MM.1S (cell line): ENCODE data around the gene BTBD3.

ENCODE experiments used
- DNase-seq: peaks from one replicate; pipeline ENCODE4 v3.0.0-alpha.2; 2015
- H2AFZ ChIP-seq: fragments of 300-600 bp; sonication (generic); 2 replicates; pipeline ENCODE4 v1.6.0; 2016; ENCODE audit warnings: antibody characterized with exemption, low read length
- H3F3A ChIP-seq: fragments of 300-600 bp; sonication (generic); 2 replicates; pipeline ENCODE4 v1.6.1; 2016; ENCODE audit warnings: mild to moderate bottlenecking, antibody characterized with exemption, low read length, moderate library complexity, mixed read lengths; ENCODE audit not compliant: insufficient read depth
- H3K27ac ChIP-seq: fragments of 300-600 bp; sonication (generic); 2 replicates; pipeline ENCODE4 v1.5.1; 2016; ENCODE audit warnings: mild to moderate bottlenecking, low read length
- H3K27me3 ChIP-seq: fragments of 300-600 bp; sonication (generic); replicated peaks from 2 replicates; pipeline ENCODE4 v1.6.0; 2016; ENCODE audit warnings: low read length; ENCODE audit not compliant: insufficient read depth
- H3K36me3 ChIP-seq: fragments of 300-600 bp; sonication (generic); replicated peaks from 2 replicates; pipeline ENCODE4 v1.6.1; 2016; ENCODE audit warnings: mild to moderate bottlenecking, low read length, mixed read lengths; ENCODE audit not compliant: insufficient read depth
- H3K4me1 ChIP-seq: fragments of 300-600 bp; sonication (generic); 2 replicates; pipeline ENCODE4 v1.6.1; 2016; ENCODE audit warnings: low read length, mixed read lengths
- H3K4me2 ChIP-seq: fragments of 300-600 bp; sonication (generic); 2 replicates; pipeline ENCODE4 v1.6.0; 2016; ENCODE audit warnings: low read depth, low read length
- H3K4me3 ChIP-seq: fragments of 300-600 bp; sonication (generic); 2 replicates; pipeline ENCODE4 v1.5.1; 2016; ENCODE audit warnings: low read length, mixed read lengths
- H3K79me2 ChIP-seq: fragments of 300-600 bp; sonication (generic); 2 replicates; pipeline ENCODE4 v1.6.1; 2016; ENCODE audit warnings: mixed run types, low read length, mixed read lengths
- H3K9ac ChIP-seq: fragments of 300-600 bp; sonication (generic); 2 replicates; pipeline ENCODE4 v1.6.1; 2016; ENCODE audit warnings: low read length, mixed read lengths
- H3K9me2 ChIP-seq: fragments of 300-600 bp; sonication (generic); replicated peaks from 2 replicates; pipeline ENCODE4 v1.6.1; 2016; ENCODE audit warnings: mild to moderate bottlenecking, low read length, mixed read lengths; ENCODE audit not compliant: insufficient read depth
- H3K9me3 ChIP-seq: fragments of 300-600 bp; sonication (generic); replicated peaks from 2 replicates; pipeline ENCODE4 v1.6.1; 2016; ENCODE audit warnings: mild to moderate bottlenecking, low read length, mixed read lengths; ENCODE audit not compliant: insufficient read depth
- H4K20me1 ChIP-seq: fragments of 300-600 bp; sonication (generic); 2 replicates; pipeline ENCODE4 v1.6.1; 2016; ENCODE audit warnings: mild to moderate bottlenecking, low read length, moderate library complexity, mixed read lengths; ENCODE audit not compliant: insufficient read depth
- CTCF ChIP-seq: fragments of 300-600 bp; sonication (generic); IDR thresholded peaks from 2 replicates; pipeline ENCODE4 v1.5.1; 2016; ENCODE audit warnings: antibody characterized with exemption, low read length, mixed read lengths
- EZH2 ChIP-seq: fragments of 300-600 bp; sonication (generic); optimal IDR thresholded peaks from 2 replicates; pipeline ENCODE3; 2017; ENCODE audit warnings: low read depth, mild to moderate bottlenecking, antibody characterized with exemption, low read length, mixed read lengths
- EZH2phosphoT487 ChIP-seq: fragments of 300-600 bp; sonication (generic); IDR thresholded peaks from 2 replicates; pipeline ENCODE4 v1.6.1; 2018; ENCODE audit warnings: antibody characterized with exemption, low read length

The BTBD3 gene

GRCh38 chr20:11922561-11922960 is 4.9 kb downstream of the BTBD3 start:
- Histone ChIP-seq H3K27me3 (no peaks in the 10 kb centered on the region), H3K9ac (no peak overlapping the region), H3K9me3 (no peaks in the 10 kb centered on the region), H4K20me1 (no peaks in the 10 kb centered on the region), H2AFZ (no peak overlapping the region), H3K4me2 (no peak overlapping the region), H3K9me2 (no peaks in the 10 kb centered on the region), H3K4me1 (no peaks in the 10 kb centered on the region), H3K36me3 (peaks cover 10% of the 10 kb centered on the region; the same call in 1 of the 2 replicates), H3K4me3 (no peak overlapping the region), H3K79me2 (peaks cover 59% of the 10 kb centered on the region), H3F3A (0 out of 2 replicates have a peak, but pooled peaks cover 6% of the 10 kb centered on the region), H3K27ac (no peak overlapping the region)
- TF ChIP-seq EZH2phosphoT487 (no peak), EZH2 (no peak), CTCF (no peak)
- no peak for DNase-seq

GRCh38 chr20:11924923-11925322 is 7.2 kb downstream of the BTBD3 start:
- H4K20me1 ChIP-seq, result no peaks in the 10 kb centered on the region
- H3K4me1 ChIP-seq, result no peaks in the 10 kb centered on the region
- no peak overlapping the region for H2AFZ ChIP-seq
- H3K27ac ChIP-seq, result no peak overlapping the region
- no peak overlapping the region for H3K4me2 ChIP-seq
- DNase-seq, result no peak
- no peak overlapping the region for H3K9ac ChIP-seq
- H3K4me3 ChIP-seq, result no peak overlapping the region
- no peaks in the 10 kb centered on the region for H3K9me2 ChIP-seq
- no peak for TF ChIP-seq EZH2phosphoT487
- no peak for TF ChIP-seq CTCF
- no peak for TF ChIP-seq EZH2
- peaks cover 39% of the 10 kb centered on the region for H3K79me2 ChIP-seq
- H3F3A ChIP-seq, result no peaks in the 10 kb centered on the region
- no peaks in the 10 kb centered on the region for H3K27me3 ChIP-seq
- no peaks in the 10 kb centered on the region for H3K9me3 ChIP-seq
- peaks cover 10% of the 10 kb centered on the region; the same call in 1 of the 2 replicates for H3K36me3 ChIP-seq

- no peak overlapping the region for H3K9ac ChIP-seq
These were observed 8.8 kb downstream of the BTBD3 start for GRCh38 chr20:11926292-11926998.

More at GRCh38 chr20:11926292-11926998, 8.8 kb downstream of the BTBD3 start:
- Histone ChIP-seq H3K36me3 (peaks cover 10% of the 10 kb centered on the region; the same call in 1 of the 2 replicates), H3K4me3 (no peak overlapping the region), H4K20me1 (no peaks in the 10 kb centered on the region), H3K27ac (no peak overlapping the region), H3K9me3 (no peaks in the 10 kb centered on the region), H3K4me1 (no peaks in the 10 kb centered on the region), H3K4me2 (no peak overlapping the region), H2AFZ (no peak overlapping the region), H3K9me2 (no peaks in the 10 kb centered on the region), H3K79me2 (peaks cover 24% of the 10 kb centered on the region), H3F3A (no peaks in the 10 kb centered on the region), H3K27me3 (no peaks in the 10 kb centered on the region)
- no peak for TF ChIP-seq EZH2
- no peak for TF ChIP-seq CTCF
- TF ChIP-seq EZH2phosphoT487, result no peak
- DNase-seq, result no peak
